IgD-negative memory B cell (primary cell): Measurements from ENCODE around the gene CTXN1. TPM values are rescaled to one million over a fixed set of nuclear protein-coding genes. Genes with fewer than 3 reads are reported as not detected.
"Not testable (repeated sequence)": the region's sequence is repeated elsewhere in the genome, so short reads cannot be mapped to it uniquely, and the experiment has no call there.

ENCODE experiments used
- H3K27ac Mint-ChIP-seq, 3 donors: one replicate each; pipeline ENCODE4 v1.8.0; 2020 to 2022; ENCODE audit warnings: mild to moderate bottlenecking in 3 of 3, mixed read lengths in 3 of 3, moderate library complexity in 1 of 3
- H3K27me3 Mint-ChIP-seq: one replicate; pipeline ENCODE4 v1.8.0; 2021; ENCODE audit warnings: mixed read lengths
- H3K36me3 Mint-ChIP-seq: one replicate; pipeline ENCODE4 v1.8.0; 2020; ENCODE audit warnings: mild to moderate bottlenecking, mixed read lengths
- H3K4me1 Mint-ChIP-seq, 3 donors: one replicate each; pipeline ENCODE4 v1.8.0; 2020 to 2022; ENCODE audit warnings: mixed read lengths in 3 of 3, mild to moderate bottlenecking in 1 of 3
- H3K4me3 Mint-ChIP-seq, 4 donors: one replicate each; pipeline ENCODE4 v1.8.0; 2020 to 2022; ENCODE audit warnings: mild to moderate bottlenecking in 4 of 4, mixed read lengths in 4 of 4, moderate library complexity in 3 of 4
- H3K9me3 Mint-ChIP-seq, 3 donors: one replicate each; pipeline ENCODE4 v1.8.0; 2020 to 2021; ENCODE audit warnings: mixed read lengths in 3 of 3, mild to moderate bottlenecking in 1 of 3
- polyA plus RNA-seq: library from polyadenylated mRNA; unstranded; fragments of 300-500 nt; fragmentation: Illumina TruSeq; gene quantifications from one replicate; pipeline ENCODE4 v1.2.3, GENCODE V29; 2021

Gene CTXN1
- polyA plus RNA-seq, 1 donor from 2014 or later, result not detected

DNA sequence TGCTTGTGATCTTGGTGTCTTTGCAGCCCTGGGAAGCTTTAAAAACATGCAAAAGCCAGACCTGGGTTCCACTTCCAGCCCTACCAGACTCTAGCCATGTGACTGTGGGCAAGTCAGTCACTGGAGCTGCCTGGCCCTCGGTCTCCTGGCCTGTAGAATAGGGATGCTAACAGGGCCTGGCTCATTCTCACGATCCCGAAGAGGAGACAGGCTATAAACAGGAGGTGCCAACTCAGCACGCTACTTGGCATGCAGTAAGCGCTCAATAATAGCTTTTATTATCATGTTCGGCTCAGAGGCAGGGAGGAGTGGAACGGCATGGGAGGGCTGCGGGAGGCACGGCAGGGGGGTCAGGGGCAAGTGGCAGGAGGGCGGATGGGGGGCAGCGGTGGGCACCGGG lies 1.7 kb downstream of the CTXN1 start:
- H3K4me3 Mint-ChIP-seq, result peak overlapping the region; percentile 10 to 74 (median 40)
- H3K27me3 Mint-ChIP-seq, result peaks cover 7% of the 10 kb centered on the region
- H3K9me3 Mint-ChIP-seq, result peaks cover 0 to 2% (median 0%) of the 10 kb centered on the region in 3 donors
- H3K4me1 Mint-ChIP-seq, result peaks cover 11 to 16% (median 12%) of the 10 kb centered on the region in 3 donors
- H3K36me3 Mint-ChIP-seq, result peaks cover 4% of the 10 kb centered on the region
- peak overlapping the region in 1 of 3 donors; percentile 64 for H3K27ac Mint-ChIP-seq

DNA sequence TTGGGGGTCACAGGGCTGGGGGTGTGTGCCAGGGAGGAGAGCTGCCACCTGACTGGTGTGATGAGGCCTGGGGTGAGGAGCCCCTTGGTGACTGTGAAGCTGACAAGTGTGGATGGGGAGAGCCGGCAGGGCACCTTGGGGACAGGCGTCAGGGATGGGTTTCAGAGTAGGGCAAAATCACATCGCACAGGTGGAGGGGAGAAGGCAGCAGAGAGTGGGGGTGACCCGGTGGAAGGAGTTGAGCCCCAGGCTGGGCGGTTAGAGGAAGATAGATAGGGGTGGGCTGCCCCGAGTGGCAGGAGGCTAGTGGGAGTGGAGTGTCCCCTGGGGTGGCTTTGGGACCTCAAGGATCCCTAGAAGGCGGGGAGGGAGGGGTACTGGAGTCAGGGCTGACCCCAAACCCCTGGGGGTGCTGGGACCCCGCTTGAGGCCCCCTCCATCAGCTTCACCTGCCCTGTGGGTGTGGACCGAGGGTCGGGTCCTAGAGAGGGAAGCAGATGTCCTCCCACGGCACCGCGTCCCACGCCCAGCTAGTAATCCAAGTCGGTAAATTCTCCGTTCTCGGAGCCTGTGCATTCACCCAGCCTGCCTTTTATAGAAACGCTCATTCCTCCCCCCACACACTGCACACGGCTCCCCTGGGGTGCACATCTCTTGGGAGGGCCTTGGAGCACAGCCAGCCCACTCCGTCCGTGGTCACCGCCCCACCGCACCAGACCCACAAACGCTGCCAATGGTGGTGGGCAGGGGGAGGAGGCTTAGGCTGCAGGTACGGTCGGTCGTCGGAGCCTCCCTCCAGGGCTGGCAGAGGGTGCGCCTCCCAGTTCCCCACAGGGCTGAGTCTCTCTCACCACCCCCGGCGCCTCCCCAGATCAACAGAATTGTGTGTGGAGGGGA lies 2.4 kb downstream of the CTXN1 start:
- H3K4me3 Mint-ChIP-seq, result peak overlapping the region in 1 of 4 donors; percentile 38
- H3K27me3 Mint-ChIP-seq, result peaks cover 7% of the 10 kb centered on the region
- H3K4me1 Mint-ChIP-seq, result peaks cover 11 to 15% (median 12%) of the 10 kb centered on the region in 3 donors
- peak overlapping the region in 1 of 3 donors; percentile 64 for H3K27ac Mint-ChIP-seq
- H3K9me3 Mint-ChIP-seq, result peaks cover 0 to 2% (median 0%) of the 10 kb centered on the region in 3 donors
- H3K36me3 Mint-ChIP-seq, result peaks cover 4% of the 10 kb centered on the region

GRCh38 chr19:7922836-7923195 lies 3.1 kb downstream of the CTXN1 start:
- Mint-ChIP-seq H3K27ac (no peak overlapping the region), H3K36me3 (no peaks in the 10 kb centered on the region), H3K4me3 (peak overlapping the region in 1 of 4 donors; percentile 38), H3K4me1 (peaks cover 11 to 17% (median 15%) of the 10 kb centered on the region in 3 donors), H3K27me3 (peaks cover 14% of the 10 kb centered on the region), H3K9me3 (peaks cover 0 to 2% (median 0%) of the 10 kb centered on the region in 3 donors)

DNA sequence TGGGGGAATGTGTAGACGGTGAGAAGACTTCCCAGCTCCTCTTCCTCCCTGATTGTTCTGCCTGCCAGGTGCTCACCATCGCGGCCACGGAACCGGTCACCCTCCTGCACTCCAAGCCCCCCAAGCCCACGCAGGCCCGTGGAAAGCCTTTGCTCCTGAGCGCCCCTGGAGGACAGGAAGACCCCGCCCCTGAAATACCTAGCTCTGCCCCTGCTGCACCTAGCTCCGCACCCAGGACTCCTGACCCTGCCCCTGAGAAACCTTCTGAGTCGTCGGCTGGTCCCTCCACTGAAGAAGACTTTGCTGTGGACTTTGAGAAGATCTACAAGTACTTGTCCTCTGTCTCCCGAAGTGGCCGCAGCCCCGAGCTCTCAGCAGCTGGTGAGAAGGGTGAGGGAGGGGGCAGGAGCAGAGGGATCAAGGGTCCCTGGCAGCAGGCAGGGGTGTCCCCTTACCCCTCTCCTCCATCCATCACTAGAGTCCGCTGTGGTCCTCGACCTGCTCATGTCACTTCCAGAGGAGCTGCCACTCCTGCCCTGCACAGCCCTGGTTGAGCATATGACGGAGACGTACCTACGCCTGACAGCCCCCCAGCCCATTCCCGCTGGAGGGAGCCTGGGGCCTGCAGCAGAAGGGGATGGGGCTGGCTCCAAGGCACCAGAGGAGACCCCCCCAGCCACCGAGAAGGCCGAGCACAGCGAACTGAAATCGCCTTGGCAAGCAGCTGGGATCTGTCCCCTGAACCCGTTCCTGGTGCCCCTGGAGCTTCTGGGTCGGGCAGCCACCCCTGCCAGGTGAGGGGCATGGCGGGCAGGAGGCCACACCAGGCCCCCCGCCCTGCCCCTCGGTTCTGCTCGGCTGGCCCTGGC lies 3.7 kb downstream of the CTXN1 start:
- no peaks in the 10 kb centered on the region for H3K36me3 Mint-ChIP-seq
- H3K27ac Mint-ChIP-seq, result peak overlapping the region in 1 of 3 donors; percentile 90
- peaks cover 0 to 2% (median 0%) of the 10 kb centered on the region in 3 donors for H3K9me3 Mint-ChIP-seq
- H3K27me3 Mint-ChIP-seq, result peaks cover 14% of the 10 kb centered on the region
- peaks cover 11 to 18% (median 15%) of the 10 kb centered on the region in 3 donors for H3K4me1 Mint-ChIP-seq
- peak overlapping the region in 3 of 4 donors; percentile 47 to 58 (median 54) for H3K4me3 Mint-ChIP-seq

DNA sequence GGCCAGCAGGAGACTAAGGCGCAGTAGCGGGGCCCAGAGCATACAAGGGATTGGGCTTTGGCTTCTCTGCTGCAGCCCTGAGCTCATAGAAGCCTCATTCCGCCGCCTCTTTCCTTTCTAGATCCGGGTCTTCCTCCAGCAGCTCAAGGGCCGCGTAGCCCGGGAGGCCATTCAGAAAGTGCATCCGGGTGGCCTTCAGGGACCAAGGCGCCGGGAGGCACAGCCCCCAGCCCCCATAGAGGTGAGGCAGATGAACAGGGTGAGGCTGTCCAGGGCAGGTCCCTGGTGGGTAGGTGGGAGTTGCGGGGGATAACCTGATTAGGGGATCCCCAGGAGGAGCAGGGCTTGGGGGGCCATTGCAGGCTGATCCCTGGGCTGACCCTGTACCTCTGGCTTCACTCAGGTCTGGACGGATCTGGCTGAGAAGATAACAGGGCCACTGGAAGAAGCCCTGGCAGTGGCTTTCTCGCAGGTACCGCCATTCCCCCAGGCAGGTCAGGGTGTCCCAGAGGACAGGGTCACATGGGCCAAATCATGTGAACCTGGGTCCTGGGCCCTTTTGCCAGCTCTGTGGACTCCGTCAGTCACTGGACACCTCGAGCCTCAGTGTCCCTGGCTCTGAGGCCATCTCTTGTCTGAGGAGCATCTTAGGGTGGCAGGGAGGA lies 4.5 kb downstream of the CTXN1 start:
- Mint-ChIP-seq H3K4me1 (peaks cover 11 to 18% (median 15%) of the 10 kb centered on the region in 3 donors), H3K9me3 (peaks cover 0 to 2% (median 0%) of the 10 kb centered on the region in 3 donors), H3K36me3 (no peaks in the 10 kb centered on the region), H3K4me3 (peak overlapping the region; percentile 82 to 96 (median 94)), H3K27ac (peak overlapping the region; percentile 90 to 94 (median 91)), H3K27me3 (peaks cover 14% of the 10 kb centered on the region)

GRCh38 chr19:7920519-7921301 lies 5.2 kb downstream of the CTXN1 start:
- Mint-ChIP-seq H3K9me3 (peaks cover 0 to 2% (median 0%) of the 10 kb centered on the region in 3 donors), H3K27me3 (peaks cover 16% of the 10 kb centered on the region), H3K36me3 (no peaks in the 10 kb centered on the region), H3K4me1 (peaks cover 13 to 21% (median 15%) of the 10 kb centered on the region in 3 donors), H3K4me3 (peak overlapping the region; percentile 82 to 96 (median 94)), H3K27ac (peak overlapping the region; percentile 90 to 94 (median 91))

DNA sequence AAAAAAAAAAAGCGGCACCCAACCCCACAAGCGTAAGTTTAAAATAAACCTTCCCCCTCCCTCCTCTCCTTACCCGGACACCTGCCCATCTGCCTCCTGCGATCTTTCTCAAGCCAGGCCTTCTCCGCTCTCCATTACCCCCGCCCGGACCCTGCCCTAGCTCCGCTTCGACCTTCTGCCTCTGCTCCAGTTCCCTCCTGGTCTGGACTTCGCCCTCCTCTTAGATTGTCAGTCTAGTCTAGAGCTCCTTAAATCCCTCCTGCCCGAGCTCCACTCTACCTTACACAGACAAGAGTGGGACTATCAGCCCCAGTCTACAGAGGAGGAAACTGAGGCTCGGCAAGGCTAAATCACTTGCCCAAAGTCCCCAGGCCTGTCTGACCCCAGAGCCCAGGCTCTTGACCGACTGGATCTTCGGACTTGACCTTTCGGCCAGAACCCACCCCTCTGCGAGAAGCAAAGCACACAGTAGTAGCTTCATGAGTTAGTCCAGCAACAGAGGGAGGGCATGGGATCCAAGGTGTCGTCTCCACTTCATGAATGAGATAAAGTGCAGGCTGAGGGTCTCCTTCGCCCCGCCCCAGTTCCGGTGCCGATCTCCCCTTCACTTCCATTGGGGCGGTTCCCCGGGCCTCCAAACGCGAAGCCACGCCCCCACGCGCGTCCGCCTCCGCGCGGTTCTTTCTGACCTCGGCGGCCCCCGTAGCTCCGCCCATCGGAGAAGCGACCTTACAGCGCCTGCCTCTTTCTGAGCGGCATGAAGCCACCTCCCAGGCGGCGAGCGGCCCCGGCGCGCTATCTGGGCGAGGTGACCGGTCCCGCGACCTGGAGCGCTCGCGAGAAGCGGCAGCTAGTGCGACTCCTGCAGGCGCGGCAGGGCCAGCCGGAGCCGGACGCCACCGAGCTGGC lies 6.1 kb downstream of the CTXN1 start, which contains the start of gene SNAPC2:
TSS of gene SNAPC2 (plus strand) at position 729 of the 909 bp plus-strand sequence. CDS start at position 758, 29 bp downstream.
- peak within 1 kb of the TSS; percentile 90 to 94 (median 94) for H3K27ac Mint-ChIP-seq
- peaks cover 25% of the 10 kb centered on the region for H3K27me3 Mint-ChIP-seq
- H3K4me1 Mint-ChIP-seq, result peaks cover 14 to 24% (median 15%) of the 10 kb centered on the region in 3 donors
- peak within 1 kb of the TSS; percentile 82 to 96 (median 94) for H3K4me3 Mint-ChIP-seq
- peaks cover 0 to 2% (median 0%) of the 10 kb centered on the region in 3 donors for H3K9me3 Mint-ChIP-seq
- H3K36me3 Mint-ChIP-seq, result peaks cover 2% of the 10 kb centered on the region

- Mint-ChIP-seq H3K4me1 (peaks cover 14 to 24% (median 15%) of the 10 kb centered on the region in 3 donors), H3K4me3 (peak overlapping the region; percentile 71 to 96 (median 87))
These were observed 7.1 kb downstream of the CTXN1 start for GRCh38 chr19:7918615-7919421.

DNA sequence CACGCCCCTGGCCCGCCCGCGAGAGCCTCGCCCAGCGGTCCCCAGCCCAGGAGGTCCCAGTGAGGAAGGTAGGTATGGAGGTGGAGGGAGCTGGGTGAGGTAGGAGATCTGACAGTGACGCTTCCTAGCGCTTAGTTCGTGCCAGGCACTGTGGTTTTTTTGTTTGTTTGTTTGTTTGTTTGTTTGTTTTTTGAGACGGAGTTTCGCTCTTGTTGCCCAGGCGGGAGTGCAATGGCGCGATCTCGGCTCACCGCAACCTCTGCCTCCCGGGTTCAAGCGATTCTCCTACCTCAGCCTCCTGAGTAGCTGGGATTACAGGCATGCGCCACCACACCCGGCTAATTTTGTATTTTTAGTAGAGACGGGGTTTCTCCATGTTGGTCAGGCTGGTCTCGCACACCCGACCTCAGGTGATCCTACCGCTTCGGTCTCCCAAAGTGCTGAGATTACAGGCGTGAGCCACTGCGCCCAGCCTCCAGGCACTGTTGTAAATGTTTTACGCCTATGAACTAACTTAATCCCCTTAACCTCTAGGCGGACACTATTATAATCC lies 7.8 kb downstream of the CTXN1 start:
- Mint-ChIP-seq H3K27me3 (peaks cover 26% of the 10 kb centered on the region), H3K4me1 (peaks cover 14 to 24% (median 15%) of the 10 kb centered on the region in 3 donors), H3K27ac (peak overlapping the region in 2 of 3 donors; percentile 71 to 90), H3K4me3 (peak overlapping the region; percentile 41 to 85 (median 76))
- H3K36me3 Mint-ChIP-seq, H3K9me3 Mint-ChIP-seq: not testable (repeated sequence)

More at GRCh38 chr19:7918615-7919421, 7.1 kb downstream of the CTXN1 start:
- Mint-ChIP-seq H3K27me3 (peaks cover 26% of the 10 kb centered on the region), H3K9me3 (peaks cover 0 to 2% (median 0%) of the 10 kb centered on the region in 3 donors), H3K36me3 (peaks cover 2% of the 10 kb centered on the region), H3K27ac (peak overlapping the region in 1 of 3 donors; percentile 90)

DNA sequence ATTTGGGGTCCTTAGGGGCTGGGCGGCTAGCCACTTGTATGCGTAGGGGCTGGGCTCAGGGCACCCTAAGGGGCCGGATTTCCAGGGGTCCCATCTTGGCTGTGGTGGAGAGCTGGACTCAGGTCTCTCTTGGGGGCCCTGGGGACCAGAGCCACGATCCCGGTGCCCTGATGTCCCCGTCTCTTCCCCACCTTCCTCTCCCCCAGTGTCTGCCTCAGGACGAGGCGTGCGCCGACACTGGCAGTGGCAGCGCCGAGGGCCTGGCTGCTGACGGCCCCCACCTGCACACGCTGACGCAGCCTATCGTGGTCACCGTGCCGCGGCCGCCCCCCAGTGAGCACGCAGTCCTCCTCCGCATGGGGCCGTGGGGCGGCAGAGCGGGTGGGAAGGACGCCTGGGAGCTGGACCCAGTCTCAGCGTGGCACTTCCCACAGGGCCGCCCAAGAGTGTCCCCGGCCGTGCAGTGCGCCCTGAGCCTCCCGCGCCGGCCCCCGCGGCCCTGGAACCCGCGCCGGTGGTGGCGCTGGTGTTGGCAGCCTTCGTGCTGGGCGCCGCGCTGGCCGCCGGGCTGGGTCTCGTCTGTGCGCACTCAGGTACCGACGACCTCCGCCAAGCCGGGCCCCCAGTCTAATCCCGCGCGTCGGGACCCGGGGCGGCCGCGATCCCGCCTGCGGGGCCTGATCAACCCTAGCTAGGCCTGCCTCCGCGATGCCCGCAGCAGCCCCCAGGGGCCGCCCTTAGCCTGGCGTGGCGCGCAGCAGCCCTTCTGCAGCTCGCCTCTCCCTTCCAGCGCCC lies 8.5 kb downstream of the CTXN1 start:
- Mint-ChIP-seq H3K9me3 (peaks cover 0 to 2% (median 0%) of the 10 kb centered on the region in 3 donors), H3K36me3 (peaks cover 5% of the 10 kb centered on the region), H3K4me1 (peaks cover 12 to 24% (median 15%) of the 10 kb centered on the region in 3 donors), H3K27ac (peak overlapping the region in 2 of 3 donors; percentile 71 to 90), H3K4me3 (peak overlapping the region; percentile 64 to 85 (median 79)), H3K27me3 (peaks cover 26% of the 10 kb centered on the region)

DNA sequence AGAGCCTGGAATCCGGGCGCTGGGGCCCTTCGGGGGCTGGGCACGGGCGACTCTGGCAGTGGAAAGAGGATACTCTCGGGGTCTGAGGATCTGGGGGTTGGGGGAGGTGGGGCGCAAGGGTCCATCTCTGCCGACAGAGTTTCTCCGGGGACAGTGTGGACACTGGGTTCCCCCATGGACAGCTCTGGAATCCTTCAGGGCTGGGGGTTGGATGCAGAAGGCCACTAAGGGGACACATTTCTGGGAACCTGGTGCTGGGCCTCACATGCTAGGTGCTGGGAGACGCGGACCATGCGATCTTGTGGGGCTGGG lies 9.0 kb downstream of the CTXN1 start:
- Mint-ChIP-seq H3K27ac (peak overlapping the region in 1 of 3 donors; percentile 81), H3K4me1 (peaks cover 12 to 24% (median 13%) of the 10 kb centered on the region in 3 donors), H3K9me3 (peaks cover 0 to 2% (median 0%) of the 10 kb centered on the region in 3 donors), H3K4me3 (peak overlapping the region; percentile 64 to 80 (median 72)), H3K27me3 (peaks cover 26% of the 10 kb centered on the region), H3K36me3 (peaks cover 5% of the 10 kb centered on the region)
